COLO668 (cell line): ENCODE results near the gene CASKIN1.
A peak's percentile ranks its signal among the peaks of the same experiment; 100 is the strongest.

Source experiments
- DNase-seq: peaks from one replicate; lab custom pipeline; 2025; ENCODE audit not compliant: unreplicated experiment; lab: John Stamatoyannopoulos, UW

Gene CASKIN1

DNA sequence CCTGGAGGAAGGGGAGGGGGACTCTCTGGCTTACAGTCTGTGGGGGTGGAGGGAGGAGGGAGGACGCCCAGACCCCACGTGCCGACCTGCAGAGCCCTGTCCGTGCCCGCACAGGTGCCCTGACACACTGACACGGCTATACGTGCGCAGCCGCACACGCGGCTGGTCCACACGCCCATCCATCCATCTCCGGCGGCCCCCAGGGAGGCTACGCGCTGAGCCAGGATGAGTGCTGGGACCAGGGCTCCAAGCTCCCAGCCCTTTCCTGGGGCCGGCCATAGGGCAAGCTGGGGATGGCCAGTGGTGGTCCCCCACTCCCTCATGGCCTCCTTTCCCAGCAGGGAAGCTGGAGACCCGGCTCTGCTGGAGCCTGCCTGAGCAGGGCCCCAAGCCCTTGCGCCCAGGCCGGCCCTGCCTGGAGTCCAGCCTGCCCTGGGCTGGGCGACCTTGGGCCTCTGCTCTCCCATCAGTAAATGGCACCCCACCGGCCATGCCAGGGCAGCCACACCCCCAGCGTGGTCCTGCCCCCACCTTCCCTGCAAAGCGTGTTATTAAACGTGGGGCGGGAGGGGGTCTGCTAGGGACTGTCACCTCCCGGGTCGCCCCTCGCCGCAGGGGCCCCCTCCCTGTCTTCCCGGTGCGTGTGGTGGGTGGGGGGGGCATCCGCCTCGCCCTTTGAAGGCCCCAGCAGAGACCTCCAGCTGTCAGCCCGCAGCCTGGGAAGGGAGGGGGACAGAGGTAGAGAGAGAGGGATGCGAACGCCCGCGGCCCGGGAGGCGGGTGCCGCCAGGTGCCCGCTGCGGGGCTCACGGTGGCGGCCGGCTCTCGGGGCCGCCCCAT is 863 bp downstream of the CASKIN1 start:
- peak; percentile 37 for DNase-seq

DNA sequence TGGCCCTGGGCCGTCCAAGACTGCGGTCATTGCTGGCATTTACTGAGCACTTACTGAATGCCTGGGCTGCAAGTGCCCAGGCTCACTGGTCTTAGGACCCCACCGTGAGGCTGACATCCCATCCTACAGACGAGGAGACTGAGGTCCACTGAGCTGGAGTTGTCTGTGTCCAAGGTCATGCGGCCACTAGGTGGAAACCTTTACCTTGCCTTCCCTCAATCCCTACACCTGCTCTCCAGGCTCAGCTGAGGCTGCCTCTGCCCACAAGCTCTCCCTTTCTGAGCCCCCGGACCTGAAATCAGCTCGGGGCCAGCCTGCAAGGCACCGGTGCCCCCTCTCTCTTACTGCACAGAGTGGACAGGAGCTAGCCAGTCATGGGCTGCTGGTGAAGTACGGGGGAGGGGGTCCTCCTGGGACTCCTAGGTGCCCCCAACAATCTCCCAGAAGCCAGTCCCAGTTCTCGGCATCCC is 1.5 kb downstream of the CASKIN1 start:
- peak; percentile 74 for DNase-seq

DNA sequence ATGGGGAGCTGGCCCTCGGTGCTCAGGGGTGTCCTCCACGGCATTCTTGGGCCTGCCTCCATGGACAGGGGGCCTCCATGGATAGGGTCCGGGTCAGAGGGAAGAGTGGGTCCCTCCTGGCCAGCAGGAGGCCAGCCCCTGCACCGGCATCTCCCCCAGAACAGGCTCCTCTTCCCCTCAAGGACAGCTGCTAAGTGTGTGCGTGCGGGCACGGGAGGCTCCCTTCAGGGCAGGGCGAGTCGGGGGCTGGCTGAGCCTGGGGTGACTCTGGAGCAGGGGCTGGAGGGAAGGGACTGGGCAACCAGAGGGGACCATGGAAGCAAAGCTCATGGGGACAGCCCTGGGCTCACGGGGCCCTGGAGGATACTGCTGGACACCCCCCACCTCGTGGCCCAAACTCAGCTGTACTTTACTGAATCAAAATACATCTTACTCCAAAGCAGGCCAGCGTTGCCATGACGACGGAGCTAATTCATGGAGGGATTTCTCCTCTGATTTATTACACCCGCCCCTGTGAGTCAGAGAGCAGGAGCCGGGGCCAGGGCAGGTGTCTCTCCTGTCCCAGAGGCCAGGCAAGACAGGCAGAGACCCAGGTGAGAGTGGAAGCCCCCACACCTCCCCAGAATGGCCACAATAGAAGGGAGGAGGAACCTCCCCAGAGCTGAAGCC is 2.1 kb downstream of the CASKIN1 start:
- peak; percentile 64 for DNase-seq

DNA sequence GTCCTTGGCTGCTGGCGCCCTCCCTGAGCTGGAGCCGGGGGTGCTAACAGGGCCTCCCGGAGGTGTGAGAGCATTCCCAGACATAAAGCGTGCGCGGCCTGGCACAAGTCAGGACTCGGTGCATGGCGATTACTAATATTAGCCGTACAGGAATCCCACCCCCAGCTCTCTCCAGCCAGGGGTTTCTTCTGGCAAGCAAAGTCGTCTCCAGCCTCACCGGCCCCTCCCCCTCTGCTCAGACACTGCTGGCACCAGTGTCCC is 5.0 kb downstream of the CASKIN1 start:
- DNase-seq, result no peak

DNA sequence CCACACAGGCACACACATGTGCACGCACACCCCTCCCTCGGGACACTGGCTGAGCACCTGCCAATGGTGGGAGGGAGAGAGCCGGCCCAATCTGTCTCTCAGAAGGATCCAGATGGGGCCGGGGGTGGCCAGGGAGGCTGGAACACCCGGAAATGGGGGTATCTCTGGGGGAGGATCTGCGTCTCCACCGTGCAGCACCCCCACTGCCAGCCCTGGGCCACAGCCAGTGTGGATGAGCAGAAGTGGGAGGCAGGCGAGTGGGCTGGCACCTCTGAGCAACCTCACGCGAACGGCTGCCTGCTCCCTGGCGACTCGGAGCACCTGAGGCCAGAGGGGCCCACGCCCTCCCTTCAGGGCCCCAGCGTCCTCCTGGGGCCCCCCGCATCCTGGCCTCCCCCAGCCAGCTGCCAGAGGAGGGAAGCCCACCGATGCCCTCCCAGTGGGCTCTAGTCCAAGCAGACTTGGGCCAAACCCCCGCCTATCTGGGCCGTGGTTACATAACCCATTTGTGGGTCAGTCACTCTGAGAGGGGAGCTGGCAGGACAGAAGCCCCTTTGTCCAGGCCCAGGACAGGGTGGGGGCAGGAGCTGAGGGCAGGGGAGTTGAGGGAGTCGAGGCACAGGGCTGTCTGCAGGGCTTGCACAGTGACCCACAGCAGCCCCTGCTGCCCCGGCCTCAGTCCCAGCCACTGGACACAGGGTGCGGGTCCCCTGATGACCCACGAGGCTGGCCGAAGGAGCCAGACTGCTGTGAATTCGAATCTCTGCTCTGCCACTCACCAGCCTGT is 5.6 kb downstream of the CASKIN1 start:
- DNase-seq, result no peak

DNA sequence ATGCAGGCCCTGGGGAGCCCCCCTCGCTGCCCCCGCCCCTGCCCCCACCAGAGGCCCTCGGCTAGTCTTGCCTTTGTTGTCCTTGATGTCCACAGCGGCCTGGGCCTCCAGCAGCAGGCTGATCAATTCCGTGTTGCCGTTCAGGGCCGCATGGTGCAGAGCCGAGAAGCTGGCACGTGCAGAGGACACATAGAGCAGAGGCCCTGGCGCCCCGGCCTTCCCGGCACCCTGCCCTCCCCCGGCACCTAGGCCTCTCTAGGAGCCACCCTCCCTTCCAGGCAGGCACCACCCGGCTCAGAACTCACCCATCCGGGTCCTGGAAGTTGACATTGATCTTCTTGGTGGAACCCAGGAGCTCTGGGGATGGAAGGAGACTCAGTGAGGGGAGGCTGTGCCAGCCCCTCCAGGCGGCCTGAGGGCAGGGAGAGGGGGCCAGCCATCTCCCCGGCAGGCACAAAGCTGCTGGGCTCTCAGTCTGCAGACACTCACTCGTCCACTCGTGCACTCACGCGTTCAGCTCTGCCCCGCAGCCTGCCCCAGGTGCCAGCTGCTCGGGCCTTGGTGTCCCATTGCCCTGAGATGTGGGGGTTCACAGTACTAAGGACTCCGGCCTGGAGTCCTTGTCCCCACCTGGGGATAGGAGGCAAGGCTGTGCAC is 6.3 kb downstream of the CASKIN1 start:
- no peak for DNase-seq

DNA sequence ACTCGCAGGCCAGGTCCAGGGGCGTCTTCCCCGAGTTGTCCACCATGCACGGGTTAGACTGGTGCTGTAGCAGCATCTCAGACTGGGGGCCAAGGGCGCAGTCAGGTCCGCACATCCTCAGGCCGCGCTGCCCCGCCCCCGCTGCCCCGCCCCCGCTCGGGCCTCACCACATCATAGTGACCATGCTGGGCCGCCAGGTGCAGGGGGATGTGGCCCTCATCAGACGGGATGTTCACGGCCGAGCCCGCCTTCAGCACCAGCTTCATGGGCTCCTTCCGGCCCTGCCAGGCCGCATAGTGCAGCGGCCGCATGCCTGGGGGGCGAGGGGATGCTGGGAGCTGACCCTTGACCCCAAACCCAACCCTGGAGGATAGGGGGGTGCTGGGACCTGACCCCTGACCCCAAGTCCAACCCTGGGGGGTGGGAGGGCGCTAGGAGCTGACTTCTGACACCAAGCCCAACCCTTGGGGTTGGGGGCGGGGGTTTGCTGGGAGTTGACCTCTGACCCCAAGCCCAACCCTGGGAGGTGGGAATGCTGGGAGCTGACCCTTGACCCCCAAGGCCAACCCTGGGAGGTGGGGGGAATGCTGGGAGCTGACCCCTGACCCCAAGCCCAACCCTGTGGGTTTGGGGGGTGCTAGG is 7.0 kb downstream of the CASKIN1 start:
- DNase-seq, result no peak

DNA sequence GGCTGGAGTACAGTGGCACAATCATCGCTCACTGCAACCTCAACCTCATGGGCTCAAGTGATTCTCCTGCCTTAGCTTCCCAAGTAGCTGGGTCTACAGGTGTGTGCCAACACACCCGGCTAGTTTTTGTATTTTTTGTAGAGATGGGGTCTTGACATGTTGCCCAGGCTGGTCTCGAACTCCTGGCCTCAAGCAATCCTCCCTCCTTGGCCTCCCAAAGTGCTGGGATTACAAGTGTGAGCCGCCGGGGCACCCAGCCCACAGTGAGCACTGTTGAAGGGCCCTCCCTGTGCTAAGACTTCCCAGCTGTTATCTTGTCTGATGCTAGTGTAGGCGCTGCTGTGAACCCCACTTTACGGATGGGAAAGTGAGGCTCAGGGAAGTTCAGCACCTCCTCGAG is 8.0 kb downstream of the CASKIN1 start:
- DNase-seq, result no peak

DNA sequence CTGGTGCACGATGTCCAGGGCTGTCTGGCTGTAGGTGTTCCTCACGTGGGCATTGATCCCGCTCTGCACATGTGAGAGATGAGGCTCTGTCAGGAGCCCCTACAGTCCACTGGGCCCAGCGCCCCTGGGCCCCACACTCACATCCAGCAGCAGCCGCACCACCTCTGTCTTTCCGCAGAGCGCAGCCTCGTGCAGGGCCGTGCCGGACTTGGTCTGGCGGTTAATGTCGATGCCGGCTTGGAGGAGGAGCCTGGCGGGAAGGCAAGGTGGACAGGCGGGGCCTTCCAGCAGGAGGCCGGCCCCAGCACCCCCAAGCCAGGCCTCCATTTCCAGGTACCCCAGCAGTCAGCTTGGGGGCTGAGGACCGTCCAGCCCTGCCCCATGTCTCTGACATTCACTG is 9.2 kb downstream of the CASKIN1 start:
- peak; percentile 15 for DNase-seq

DNA sequence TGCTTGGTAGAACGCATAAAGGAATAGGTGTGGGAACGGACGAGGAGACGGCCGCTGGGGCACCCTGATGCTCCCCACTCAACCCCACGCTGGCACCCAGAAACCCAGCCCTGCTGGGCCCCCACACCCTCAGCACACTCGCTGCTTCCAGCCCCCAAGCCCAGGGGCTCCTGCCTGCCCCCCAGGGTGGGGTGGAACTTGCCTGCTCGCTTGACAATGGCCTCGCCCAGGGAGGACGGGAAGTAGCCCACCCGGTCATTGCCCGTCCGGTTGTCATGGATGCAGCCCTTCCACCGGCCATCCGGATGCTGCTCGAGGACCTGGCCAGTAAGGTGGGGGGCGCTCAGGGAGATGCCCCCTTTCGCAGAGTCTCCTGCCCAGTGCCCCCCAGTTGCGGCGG is 9.9 kb downstream of the CASKIN1 start:
- no peak for DNase-seq

DNA sequence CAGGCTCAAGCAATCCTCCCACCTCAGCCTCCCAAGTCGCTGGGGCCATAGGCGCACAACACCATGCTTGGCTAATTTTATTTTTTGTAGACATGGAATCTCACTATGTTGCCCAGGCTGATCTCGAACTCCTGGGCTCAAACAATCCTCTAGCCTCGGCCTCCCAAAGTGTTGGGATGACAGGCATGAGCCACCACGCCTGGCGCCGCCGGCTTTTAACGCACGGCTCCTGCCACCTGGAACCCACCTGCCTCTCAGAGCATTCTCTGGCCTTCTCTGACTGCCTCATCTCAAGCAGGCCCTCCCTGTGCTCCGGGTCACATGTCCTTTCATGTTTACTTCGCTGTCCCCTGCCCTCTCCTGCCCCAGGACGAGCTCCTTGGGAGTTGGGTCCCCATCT is 10.3 kb downstream of the CASKIN1 start:
- DNase-seq, result no peak

DNA sequence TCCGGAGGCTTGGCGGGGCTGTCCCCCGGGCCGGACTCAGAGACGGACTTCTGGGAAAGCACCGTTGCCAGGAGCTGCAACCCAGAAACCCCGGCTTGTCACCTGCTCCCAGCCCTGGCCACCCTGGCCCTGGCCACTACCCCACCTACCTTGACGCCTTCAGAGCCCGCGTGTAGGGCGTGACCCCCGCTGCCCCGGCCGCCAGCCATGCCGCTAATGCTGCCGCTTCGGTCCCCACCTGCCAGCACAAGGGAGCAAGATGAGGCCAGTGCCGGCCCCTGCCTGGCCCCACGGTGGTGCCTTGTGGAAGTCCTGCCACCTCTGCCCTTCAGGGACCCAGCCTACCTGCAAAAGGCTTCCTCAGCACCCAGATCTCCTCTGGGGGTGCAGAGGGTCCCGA is 11.4 kb downstream of the CASKIN1 start:
- no peak for DNase-seq

DNA sequence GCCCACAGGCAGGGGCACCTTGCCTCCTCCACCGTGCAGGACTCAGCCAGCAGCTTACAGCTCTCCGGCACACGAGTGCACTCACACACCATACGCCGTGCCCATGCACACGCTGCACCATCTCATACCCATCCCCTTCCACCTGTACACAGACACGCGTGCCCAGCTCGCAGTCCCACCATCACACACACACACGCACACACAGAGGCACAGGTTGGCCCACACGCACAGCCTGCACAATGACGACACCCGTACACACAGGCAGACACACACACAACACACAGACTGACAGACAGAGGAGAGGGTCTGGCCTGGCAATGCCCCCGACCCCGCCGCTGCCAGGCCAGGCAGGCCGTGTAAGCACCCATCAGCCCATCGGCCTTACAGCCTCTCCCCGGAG is 12.1 kb downstream of the CASKIN1 start:
- no peak for DNase-seq

DNA sequence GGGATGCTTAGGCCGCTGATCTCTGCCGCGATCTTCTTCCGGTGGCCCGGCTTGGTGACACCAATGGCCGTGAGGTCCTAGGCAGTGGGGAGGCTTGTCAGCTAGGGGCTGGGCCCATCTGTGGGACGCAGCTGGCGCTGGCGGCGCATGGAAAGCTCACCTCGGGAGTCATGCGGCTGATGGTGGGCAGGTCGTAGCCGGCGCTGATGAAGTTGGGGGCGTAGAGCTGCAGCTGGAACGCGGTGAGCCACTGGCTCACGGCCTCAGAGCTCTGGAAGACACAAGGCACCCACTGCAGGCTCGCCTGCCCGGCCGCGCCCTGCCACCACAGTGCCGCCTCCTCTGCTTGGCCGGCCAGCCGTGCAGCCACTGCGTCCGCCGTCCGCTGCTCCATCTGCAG is 12.7 kb downstream of the CASKIN1 start:
- DNase-seq, result no peak

DNA sequence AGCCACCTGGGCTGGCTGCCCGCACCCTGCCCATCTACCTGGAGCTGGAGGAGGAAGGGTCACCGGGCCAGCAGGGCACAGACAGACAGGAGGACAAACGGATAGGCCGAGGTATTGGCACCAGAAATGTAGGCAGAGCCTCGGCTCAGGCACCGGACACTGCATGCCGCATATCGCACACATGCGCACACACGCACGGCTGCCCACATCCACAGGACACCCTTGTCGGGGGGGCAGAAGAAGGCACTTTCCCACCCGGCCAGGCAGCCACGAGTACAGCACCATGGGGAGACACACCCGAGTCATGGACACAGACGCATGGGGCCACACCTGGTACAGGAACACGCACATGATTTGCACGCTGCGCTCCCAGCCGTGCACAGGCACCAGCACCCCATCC is 14.5 kb downstream of the CASKIN1 start:
- no peak for DNase-seq

DNA sequence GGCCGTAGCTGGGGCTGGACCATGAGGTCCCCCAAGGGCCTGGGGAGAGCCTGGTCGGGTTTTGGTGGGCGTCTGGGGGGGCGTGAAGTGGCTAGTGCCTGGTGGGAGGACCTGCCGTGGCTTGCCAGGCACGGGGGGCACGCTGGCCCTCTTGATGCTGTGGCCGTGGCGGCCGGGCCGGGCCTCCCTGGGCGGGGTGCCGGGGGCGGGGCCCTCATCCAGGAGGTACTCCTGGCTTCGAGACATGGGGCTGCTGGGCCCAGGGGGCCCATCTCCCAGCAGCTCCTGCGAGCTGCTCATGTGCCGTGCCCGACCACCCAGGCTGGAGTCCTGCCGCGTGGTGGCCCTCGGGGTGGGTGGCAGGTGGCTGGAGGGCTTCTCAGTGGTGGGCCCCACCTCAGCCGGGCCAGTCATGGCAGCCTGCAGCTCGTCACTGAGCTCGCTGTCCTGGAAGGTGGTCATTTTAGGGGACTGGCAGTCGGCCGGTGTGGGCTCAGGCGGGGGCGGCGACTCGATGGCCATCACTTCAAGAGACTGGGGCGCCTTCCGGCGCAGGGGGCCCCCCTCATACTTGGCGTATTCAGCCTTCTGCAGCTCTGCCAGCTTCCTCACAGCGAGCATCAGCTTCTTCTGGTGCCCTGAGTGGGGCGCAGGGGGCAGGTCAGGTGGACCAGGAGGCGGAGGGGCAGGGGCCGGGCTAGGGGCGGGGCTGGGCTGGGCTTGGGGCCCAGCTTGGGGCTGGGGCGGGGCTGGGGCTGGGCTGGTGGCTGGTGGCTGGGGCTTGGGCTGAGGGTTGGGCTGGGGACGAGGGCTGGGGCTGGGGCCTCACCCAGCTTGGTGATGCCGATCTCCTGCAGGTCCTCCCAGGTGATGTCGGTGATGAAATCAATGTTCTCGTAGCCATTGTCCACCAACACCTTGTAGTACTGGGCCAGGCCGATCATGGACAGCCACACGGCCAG is 15.2 kb downstream of the CASKIN1 start:
- DNase-seq, result no peak

DNA sequence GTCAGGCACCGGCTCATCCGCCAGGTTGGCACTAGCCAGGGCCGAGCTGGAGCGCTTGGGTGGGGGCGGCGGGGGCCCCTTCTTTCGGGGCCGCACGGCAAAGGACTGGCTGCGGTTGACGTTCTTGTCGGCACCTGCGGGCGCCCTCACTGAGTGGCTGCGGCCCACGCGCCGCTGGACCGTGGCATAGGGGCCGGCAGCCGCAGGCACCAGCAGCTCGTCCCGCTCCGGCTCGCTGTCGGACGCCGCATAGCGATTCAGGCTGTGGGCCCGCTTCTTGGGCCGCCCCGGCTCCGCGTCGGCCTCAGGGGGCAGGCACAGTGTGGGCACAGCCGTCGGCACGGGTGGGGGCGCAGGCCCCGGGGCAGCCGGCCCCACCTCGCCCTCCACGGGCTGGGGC is 15.9 kb downstream of the CASKIN1 start:
- DNase-seq, result no peak

DNA sequence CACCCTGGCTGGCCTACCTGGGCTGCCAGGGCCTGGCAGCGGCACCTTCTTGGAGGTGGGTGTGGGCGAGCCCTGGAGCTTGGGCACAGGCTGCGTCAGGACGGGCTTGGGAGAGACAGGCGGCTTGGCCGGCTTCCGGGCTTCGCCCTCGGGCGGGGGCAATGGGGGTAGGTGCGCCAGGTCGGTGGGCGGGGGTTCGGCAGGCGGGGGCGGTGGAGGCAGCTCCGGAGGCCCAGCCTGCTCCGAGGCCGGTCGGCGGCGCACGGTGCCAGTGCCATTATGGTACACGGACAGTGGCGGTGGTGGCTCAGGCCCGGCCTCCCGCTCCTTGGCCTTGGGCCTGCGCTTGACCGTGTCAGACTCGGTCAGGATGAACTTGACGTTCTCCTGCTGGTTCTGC is 16.8 kb downstream of the CASKIN1 start:
- DNase-seq, result no peak

DNA sequence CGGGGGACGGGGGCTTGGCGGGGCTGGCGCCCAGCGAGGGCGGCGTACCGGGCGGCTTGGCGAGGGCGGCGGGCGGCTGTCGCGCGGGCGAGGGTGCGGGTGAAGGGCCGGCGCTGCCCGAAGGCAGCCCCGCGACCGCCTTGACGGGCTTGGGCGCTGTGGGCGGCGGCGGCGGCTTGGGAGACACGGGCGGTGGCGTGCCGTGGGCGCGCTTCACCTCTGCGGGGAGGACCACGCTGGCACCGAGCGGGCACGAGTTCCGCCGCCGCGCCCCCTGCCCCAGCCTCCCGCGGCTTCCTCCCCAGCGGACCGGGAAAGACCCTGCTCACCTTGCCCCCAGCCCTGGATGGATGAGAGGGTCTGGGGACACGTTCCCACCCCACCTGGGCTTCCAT is 17.3 kb downstream of the CASKIN1 start:
- DNase-seq, result no peak
